Activated T-cell treated with anti-CD3 and anti-CD28 coated beads, Interleukin-2, amount 50 U/mL, for 4 hours (primary cell): ENCODE results near the gene TMEM187. TPM values are rescaled to one million over a fixed set of nuclear protein-coding genes. Genes with fewer than 3 reads are reported as not detected.

ENCODE experiments used
- ATAC-seq, 2 donors: fragments of 200-7000 bp; cut with Tn5 transposase; one replicate each; pipeline ENCODE4 v1.10.0; 2021
- DNase-seq: peaks from one replicate; pipeline ENCODE4 v3.0.0-alpha.2; 2020
- H3K27me3 Mint-ChIP-seq: one replicate; pipeline ENCODE4 v1.8.0; 2021; ENCODE audit warnings: low read depth, mixed read lengths
- H3K36me3 Mint-ChIP-seq: one replicate; pipeline ENCODE4 v1.8.0; 2022; ENCODE audit warnings: mixed read lengths; ENCODE audit not compliant: insufficient read depth
- H3K4me1 Mint-ChIP-seq: one replicate; pipeline ENCODE4 v1.8.0; 2021; ENCODE audit warnings: low read depth, mixed read lengths
- H3K4me3 Mint-ChIP-seq: one replicate; pipeline ENCODE4 v1.8.0; 2021; ENCODE audit warnings: mild to moderate bottlenecking, moderate library complexity, mixed read lengths
- H3K9me3 Mint-ChIP-seq: one replicate; pipeline ENCODE4 v1.8.0; 2021; ENCODE audit warnings: mixed read lengths
- total RNA-seq, 3 donors: library from RNA; stranded (reverse); gene quantifications; one replicate each; pipeline ENCODE4 v1.2.1, GENCODE V29; 2021

TMEM187 gene
- total RNA-seq, 3 donors from 2014 or later = 2.0 to 2.7 (median 2.3) TPM

DNA sequence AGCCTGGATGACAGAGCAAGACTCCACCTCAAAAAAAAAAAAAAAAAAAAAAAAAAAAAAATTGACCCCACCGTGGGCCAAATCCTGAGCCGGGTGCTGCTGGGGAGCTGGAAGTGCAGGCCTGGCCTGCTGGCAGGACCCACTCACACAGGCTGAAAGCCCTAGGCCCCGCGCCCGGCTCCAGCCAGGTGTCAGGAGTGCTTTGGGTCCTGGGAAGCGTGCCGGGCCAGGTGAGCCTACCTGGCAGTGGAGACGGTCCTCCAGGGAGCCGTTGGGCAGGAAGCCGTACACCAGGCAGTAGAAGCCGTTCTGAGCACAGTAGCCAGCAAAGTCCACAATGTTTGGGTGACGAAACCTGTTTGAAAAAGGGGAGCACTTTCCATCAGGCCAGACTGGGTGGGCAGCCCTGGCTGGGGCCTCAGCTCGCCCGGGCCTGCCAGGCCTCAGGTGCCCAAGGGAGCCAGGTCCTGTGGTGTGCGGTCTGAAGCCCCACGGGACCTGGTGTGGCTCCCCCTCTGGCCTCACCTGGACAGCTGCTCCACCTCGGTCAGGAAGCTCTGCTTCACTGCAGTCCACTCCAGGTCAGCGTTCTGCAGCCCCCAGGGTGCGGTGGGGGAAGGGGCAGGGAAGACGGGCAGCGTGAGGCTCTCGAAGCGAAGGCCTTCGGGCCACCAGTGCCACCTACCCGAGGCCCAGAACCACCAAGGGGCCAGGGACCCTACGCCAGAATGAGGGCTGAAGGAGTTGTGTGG lies 45.4 kb downstream of the TMEM187 start:
- peaks cover 18% of the 10 kb centered on the region for H3K4me1 Mint-ChIP-seq
- H3K4me3 Mint-ChIP-seq = peak overlapping the region; percentile 89

DNA sequence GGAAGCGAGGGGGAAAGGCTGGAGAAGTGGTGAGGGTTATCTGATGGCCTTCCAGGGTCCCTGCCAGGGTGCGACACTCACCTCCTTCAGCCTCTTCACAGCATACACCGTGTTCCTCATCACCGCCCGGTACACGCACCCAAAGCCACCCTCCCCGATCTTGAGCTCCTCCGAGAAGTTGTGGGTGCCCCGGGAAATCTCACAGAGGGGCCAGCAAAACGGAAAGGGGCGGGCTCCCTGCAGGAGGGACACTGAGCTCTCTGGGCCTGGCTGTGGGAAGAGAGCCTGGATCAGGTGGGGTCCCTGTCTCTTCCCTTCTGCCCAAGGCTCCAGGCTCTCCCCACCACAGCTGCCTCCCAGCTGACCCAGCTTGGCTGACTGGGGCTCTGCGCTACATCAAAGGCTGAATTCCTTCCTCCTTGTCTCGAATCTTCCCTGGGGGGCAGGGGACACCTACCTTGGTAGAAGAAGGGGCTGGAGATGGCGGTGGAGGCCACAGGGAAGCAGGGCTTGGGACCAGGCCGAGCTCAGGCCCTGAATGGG lies 46.0 kb downstream of the TMEM187 start:
- Mint-ChIP-seq H3K36me3 (peaks cover 7% of the 10 kb centered on the region), H3K4me3 (peak overlapping the region; percentile 89), H3K27me3 (no peaks in the 10 kb centered on the region), H3K4me1 (peaks cover 18% of the 10 kb centered on the region), H3K9me3 (no peaks in the 10 kb centered on the region)
- no peak for DNase-seq
- ATAC-seq = no peak

More for the DNA sequence above, 45.4 kb downstream of the TMEM187 start:
- Mint-ChIP-seq H3K27me3 (no peaks in the 10 kb centered on the region), H3K9me3 (no peaks in the 10 kb centered on the region), H3K36me3 (peaks cover 7% of the 10 kb centered on the region)
- DNase-seq (no peak), ATAC-seq (no peak)

DNA sequence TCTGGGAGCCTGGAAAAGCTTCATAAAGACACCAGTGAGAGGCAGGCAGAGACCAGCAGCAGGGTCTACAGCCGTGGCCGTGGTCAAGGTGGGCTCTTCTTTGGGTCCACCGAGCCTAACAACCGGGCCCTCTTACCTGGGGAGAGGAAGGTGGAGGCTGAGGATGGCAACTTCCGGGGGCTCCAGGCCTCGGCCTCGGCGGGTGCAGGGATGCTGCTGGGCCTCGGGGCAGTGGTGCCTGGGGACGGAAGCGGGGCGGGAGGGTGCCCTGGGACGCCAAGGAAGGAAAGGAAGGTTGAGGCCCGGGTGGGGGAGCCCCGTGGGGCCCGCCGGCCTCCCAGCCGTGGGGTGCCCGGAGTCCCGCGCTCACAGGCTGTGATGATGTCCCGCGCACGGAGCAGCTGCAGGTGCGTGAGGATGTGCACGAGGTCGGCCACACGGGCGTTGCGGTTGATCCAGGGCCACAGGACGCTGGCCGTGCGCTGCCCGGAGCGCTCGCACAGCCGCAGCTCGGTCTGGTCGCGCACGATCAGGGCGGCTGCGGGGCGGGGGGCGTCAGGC lies 46.6 kb downstream of the TMEM187 start:
- Mint-ChIP-seq H3K4me1 (peaks cover 18% of the 10 kb centered on the region), H3K9me3 (no peaks in the 10 kb centered on the region)

DNA sequence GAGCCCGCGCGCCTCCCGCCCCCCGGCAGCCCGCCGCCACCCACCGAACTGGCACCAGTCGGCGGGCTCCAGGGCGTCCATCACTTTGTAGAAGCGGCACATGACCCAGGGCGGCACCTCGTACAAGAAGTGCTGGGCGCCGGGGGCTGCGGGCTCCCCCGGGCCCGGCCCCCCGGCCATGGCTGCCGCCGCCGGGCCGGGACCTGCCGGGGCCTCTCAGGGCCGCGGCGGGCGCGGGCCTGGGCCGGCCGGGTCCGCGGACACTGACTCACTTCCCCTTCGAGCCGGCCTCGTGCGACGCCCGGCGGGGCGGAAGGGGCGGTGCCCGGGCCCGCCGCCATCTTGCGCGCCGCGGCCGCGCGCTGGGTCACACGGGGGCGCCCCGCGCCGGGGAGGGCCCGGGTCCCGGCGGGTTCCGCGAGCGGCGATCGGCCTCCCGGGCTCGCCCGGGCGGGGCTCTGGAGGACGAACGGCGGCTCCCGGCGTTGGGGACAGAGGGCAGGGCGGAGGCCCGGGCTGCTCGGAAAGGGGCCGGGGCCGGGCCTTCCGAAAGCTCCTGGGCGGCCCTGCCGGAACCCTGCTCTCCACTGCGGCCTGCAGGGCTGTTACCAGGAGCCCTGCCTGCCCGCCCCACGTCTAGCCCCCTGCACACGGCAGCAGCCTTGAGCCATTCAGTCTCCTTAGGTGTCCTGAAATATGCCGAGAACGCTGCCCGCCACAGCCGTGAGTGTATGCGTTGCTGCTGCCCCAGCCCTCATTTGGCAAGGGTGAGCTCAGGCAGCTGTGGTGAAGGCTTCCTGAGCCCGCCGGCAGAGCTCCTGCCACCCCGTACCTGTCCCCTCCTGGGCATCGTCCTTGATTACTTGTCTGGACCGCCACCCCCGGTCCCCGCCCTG lies 47.3 kb downstream of the TMEM187 start, which contains the start of gene IRAK1:
TSS of gene IRAK1 (minus strand) at position 270 of the 896 bp plus-strand sequence. CDS start at position 180, 90 bp downstream.
- H3K4me1 Mint-ChIP-seq = peaks cover 18% of the 10 kb centered on the region
- peaks cover 3% of the 10 kb centered on the region for H3K36me3 Mint-ChIP-seq
- ATAC-seq = peak; percentile 78 to 79
- H3K4me3 Mint-ChIP-seq = peak within 1 kb of the TSS; percentile 89
- H3K27me3 Mint-ChIP-seq = no peaks in the 10 kb centered on the region
- no peaks in the 10 kb centered on the region for H3K9me3 Mint-ChIP-seq
- DNase-seq = peak; percentile 48

More for the DNA sequence above, 46.6 kb downstream of the TMEM187 start:
- DNase-seq (no peak), ATAC-seq (peak; percentile 20 to 24)
- peaks cover 7% of the 10 kb centered on the region for H3K36me3 Mint-ChIP-seq
- peak overlapping the region; percentile 89 for H3K4me3 Mint-ChIP-seq
- H3K27me3 Mint-ChIP-seq = no peaks in the 10 kb centered on the region

DNA sequence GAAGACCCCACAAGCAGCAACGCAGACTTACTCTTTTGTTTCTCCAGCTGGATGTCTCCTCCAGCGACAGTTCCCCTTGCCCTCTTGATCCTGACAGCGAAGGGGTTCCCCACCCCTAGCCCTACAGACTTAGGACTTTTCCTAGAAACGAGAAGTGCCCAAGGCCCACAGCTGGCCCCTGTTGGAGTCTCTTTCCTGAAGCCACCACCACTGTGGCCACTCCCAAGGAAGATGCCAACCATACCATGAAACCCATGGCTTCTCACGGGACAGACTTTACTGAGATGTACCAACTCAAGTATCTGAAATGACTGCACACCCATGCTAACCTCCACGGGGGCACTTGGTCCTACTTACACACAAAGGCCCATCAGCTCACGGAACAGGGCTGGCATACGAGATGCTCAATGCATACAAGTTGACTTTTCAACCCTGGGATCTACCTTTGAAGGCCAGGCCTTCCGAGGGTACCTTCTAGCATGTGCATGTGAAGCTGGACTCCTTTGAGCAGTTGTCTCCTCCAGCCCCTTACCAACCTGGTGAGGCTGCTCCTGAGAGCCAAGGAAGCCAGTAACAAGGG lies 48.1 kb downstream of the TMEM187 start:
- ATAC-seq (no peak), DNase-seq (no peak)
- H3K27me3 Mint-ChIP-seq = no peaks in the 10 kb centered on the region
- peaks cover 3% of the 10 kb centered on the region for H3K36me3 Mint-ChIP-seq
- peaks cover 16% of the 10 kb centered on the region for H3K4me1 Mint-ChIP-seq
- H3K4me3 Mint-ChIP-seq = peak overlapping the region; percentile 88
- H3K9me3 Mint-ChIP-seq = no peaks in the 10 kb centered on the region

DNA sequence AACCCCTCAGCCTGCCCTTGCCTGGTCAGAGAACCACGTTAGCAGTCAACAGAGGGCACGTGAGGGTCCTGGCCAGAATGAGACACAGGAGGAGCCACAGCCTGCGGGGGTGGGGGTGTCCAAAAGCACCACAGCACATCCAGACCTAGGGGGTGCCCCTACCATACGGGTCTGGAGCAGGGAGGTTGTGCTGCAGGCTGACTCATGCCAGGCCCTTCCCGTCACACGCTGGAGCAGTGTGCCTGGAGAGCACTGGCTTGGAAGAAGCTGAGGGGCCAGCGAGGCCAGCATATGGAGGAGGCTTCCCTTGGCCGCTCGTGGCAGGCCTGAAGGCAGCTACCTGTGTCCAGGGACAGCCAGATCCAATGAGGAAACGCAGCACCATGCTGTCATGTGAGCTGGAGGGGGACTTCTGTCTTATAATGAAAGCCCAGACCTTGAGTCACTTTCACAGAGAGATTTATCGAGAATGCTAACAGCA lies 48.6 kb downstream of the TMEM187 start:
- Mint-ChIP-seq H3K36me3 (no peaks in the 10 kb centered on the region), H3K27me3 (no peaks in the 10 kb centered on the region), H3K4me3 (peak overlapping the region; percentile 88), H3K9me3 (no peaks in the 10 kb centered on the region), H3K4me1 (peaks cover 13% of the 10 kb centered on the region)
- ATAC-seq (peak; percentile 13 to 21), DNase-seq (no peak)

DNA sequence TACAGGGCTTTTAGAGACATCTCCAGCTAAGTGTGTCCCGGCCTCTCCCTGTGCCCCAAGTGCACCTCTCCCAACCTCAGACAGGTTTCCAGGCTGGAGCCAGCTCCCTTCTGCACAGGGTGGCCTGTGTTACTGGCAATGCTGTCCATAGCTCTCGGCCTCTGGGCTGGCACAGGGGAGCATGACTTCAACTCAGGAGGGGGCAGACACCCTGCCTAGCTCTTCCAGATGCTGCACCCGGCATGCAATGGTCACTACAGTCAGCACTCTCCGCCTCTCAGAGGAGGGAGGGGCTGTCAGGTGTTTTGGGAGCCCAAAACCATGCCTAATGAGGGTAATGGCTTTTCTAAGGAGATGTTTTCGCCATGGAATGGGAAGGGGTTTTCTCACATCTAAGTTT lies 49.6 kb downstream of the TMEM187 start:
- DNase-seq (no peak), ATAC-seq (no peak)
- Mint-ChIP-seq H3K4me3 (no peak overlapping the region), H3K9me3 (no peaks in the 10 kb centered on the region), H3K4me1 (peaks cover 13% of the 10 kb centered on the region), H3K36me3 (no peaks in the 10 kb centered on the region), H3K27me3 (no peaks in the 10 kb centered on the region)

DNA sequence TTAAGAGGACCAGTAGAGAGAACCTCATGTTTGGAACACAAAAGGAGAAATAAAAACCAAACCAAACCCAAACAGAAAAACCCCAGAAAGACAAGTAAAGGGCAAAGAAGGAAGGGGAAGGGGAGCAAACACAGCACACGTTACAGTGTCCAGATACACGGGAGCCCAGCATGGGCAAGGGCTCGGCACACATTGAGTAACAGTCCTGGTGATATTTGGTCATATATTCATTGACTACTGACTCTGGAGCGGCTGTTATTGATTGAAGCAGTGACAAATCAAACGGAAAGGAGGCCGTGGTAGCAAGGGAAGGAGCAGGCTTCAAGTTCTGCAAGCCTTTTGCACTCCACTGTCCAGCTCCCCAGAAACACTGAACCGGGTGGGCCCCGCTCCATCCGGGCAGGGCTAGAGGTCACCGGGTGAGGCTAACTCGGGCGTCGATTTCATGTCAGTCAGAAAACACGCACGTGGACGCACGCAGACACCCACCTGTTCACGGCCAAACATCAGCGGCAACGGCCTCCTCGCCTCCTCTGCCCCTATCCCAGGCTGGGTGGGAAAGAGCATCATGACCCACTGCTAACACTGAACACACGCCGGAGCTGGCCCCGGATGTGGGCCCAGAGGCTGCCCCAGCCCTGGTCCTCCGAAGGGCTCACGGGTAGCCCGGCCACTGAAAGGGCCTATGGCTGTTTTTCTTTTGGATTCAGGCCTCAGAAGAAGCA lies 50.9 kb downstream of the TMEM187 start:
- ATAC-seq (no peak), DNase-seq (no peak)
- Mint-ChIP-seq H3K4me1 (peaks cover 13% of the 10 kb centered on the region), H3K9me3 (no peaks in the 10 kb centered on the region), H3K27me3 (no peaks in the 10 kb centered on the region), H3K36me3 (peaks cover 2% of the 10 kb centered on the region), H3K4me3 (no peak overlapping the region)

DNA sequence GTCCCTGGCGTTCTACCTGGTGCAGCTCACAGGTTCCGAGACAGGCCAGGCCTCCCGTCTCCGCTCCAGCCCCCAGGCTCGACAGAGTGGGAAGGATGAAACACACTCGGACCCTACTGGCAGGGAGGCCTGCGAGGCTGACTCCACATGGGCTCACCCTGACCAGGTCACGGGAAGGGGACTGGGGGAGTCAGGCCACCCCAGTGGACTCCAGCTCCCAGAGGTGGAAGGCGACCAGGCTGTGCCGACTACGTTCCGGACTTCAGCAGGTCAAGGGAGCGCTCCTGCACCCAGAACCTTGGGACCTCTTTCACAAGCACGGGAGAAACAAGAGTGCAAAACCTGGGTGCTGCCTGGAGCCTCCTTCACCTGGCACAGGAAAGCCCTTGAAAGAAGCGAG lies 51.7 kb downstream of the TMEM187 start:
- Mint-ChIP-seq H3K27me3 (no peaks in the 10 kb centered on the region), H3K36me3 (peaks cover 2% of the 10 kb centered on the region), H3K9me3 (no peaks in the 10 kb centered on the region), H3K4me3 (no peak overlapping the region), H3K4me1 (peaks cover 15% of the 10 kb centered on the region)
- ATAC-seq = no peak
- no peak for DNase-seq

DNA sequence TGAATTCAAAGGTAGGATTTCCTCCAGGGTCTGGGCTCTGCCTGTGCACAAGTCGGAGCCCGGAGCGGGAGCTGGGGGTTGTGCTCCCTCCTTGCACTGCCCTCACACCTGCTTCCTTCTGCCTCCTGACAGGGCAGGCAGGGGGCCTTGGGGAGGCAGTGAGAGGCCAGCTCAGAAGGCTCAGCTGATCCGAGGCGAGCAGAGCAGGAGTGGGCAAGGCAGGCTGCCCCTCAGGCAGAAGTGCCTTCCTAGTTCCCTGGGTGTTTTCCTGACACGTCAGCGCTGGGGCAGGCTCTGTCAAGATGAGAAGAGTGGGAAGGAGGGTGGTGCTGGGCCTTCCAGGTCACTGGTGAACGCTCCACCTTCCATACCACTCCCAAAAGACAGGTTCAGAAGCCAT lies 52.7 kb downstream of the TMEM187 start:
- H3K9me3 Mint-ChIP-seq = no peaks in the 10 kb centered on the region
- ATAC-seq (no peak), DNase-seq (no peak)
- H3K4me1 Mint-ChIP-seq = peaks cover 15% of the 10 kb centered on the region
- no peaks in the 10 kb centered on the region for H3K27me3 Mint-ChIP-seq
- no peak overlapping the region for H3K4me3 Mint-ChIP-seq
- peaks cover 2% of the 10 kb centered on the region for H3K36me3 Mint-ChIP-seq

DNA sequence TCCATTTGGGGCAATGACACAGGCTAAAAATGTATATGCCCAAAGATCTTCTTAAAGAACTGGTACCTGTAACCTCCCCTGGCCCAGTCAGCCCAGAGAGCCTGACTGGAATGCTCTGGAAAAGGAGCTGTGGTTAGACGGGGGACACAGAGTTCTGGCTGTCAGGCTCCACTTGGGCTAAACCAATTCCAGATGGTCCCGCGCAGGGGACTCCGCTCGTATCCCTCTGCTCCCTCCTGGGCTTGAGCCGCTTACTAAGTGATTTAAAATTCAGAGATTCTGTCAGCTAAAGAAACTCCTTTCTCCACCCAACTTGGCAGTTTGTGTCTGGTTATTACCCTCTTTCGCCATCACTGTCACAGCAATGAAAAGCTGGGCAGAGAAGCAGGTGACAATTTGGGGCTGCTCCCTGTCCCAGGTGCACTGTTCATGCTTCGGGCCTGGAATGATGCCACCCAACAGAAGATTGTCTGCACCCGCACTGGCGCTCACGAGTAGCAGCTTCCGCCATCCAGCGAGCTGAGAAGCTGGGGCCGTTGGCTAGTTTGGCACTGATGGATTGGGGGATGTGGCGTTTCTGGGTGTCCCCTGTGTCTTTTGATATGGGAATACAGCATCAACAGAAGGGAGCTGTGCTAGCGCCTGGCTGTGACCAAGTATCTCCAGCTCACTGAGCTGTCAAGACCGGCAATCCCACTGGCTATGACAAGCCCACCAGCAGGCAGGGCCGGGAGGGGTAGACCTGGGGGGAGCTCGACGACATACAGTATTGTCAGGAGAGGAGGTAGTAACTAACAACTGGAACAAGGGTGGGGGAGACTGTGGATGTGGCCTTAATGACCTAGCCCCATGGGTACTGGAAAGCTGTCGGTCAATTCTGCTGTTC lies 53.8 kb downstream of the TMEM187 start:
- no peak for ATAC-seq
- H3K36me3 Mint-ChIP-seq = peaks cover 4% of the 10 kb centered on the region
- H3K27me3 Mint-ChIP-seq = no peaks in the 10 kb centered on the region
- H3K9me3 Mint-ChIP-seq = no peaks in the 10 kb centered on the region
- H3K4me3 Mint-ChIP-seq = no peak overlapping the region
- no peak for DNase-seq
- peaks cover 6% of the 10 kb centered on the region for H3K4me1 Mint-ChIP-seq

DNA sequence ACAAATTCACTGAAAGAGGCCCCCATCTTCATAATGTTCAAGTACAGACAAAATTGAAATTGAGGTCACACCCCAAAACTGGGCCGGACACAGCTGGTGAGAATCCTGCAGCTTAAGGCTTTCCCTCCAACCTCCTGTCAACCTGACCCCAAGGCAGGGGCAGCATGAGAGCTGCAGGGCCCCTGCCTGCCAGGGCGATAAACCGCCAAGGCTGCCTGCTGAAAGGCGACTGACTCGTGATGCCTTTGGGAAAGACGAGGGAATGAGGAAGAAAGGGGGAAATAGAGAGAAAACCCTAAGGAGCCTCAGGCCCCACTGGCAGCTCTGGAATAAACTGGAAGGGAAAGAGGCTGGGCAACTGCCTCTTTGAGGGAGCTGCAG lies 54.5 kb downstream of the TMEM187 start:
- H3K4me1 Mint-ChIP-seq = peaks cover 4% of the 10 kb centered on the region
- DNase-seq (no peak), ATAC-seq (no peak)
- H3K27me3 Mint-ChIP-seq = no peaks in the 10 kb centered on the region
- H3K36me3 Mint-ChIP-seq = peaks cover 4% of the 10 kb centered on the region
- H3K9me3 Mint-ChIP-seq = no peaks in the 10 kb centered on the region
- H3K4me3 Mint-ChIP-seq = no peak overlapping the region

DNA sequence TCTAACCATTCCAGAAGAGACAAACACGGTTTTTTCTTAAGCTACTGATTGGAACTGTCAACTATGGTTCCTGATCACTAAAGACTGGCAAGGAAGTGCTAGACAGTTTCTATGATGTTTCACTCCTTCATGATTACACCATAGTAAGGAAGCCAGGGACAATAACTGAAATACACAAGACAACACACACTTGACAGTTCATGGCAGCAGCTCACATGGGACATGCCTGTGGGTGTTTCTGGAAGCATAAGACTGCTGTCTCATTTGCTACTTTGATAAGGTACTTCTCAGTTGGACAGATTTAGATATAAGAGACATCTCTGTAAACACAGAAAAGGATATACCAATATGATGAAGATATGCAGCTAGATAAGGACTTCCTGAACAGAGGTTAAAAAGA lies 55.4 kb downstream of the TMEM187 start:
- H3K9me3 Mint-ChIP-seq = no peaks in the 10 kb centered on the region
- peaks cover 4% of the 10 kb centered on the region for H3K4me1 Mint-ChIP-seq
- no peak overlapping the region for H3K4me3 Mint-ChIP-seq
- H3K36me3 Mint-ChIP-seq = peaks cover 4% of the 10 kb centered on the region
- ATAC-seq (no peak), DNase-seq (no peak)
- H3K27me3 Mint-ChIP-seq = no peaks in the 10 kb centered on the region
